Panc1 (cell line): ENCODE results near the gene CMTM4.
A peak's percentile ranks its signal among the peaks of the same experiment; 100 is the strongest.

ENCODE experiments used
- CTCF ChIP-seq: fragments of 450-650 bp; IDR thresholded peaks from 2 replicates; pipeline ENCODE4 v1.5.1; 2017; ENCODE audit warnings: mild to moderate bottlenecking
- POLR2AphosphoS5 ChIP-seq: IDR thresholded peaks from 2 replicates; pipeline ENCODE4 v1.6.1; 2012; ENCODE audit warnings: mild to moderate bottlenecking, low read depth, low read length, moderate library complexity
- REST ChIP-seq, 2 experiments: IDR thresholded peaks; 2 replicates each; pipeline ENCODE4 v1.6.1; 2011 to 2012; ENCODE audit warnings: low read depth in 2 of 2, control low read depth in 1 of 2, low read length in 1 of 2, mild to moderate bottlenecking in 1 of 2, moderate library complexity in 1 of 2; ENCODE audit not compliant: insufficient read depth in 1 of 2
- SIN3A ChIP-seq: IDR thresholded peaks from 2 replicates; pipeline ENCODE4 v1.6.1; 2012; ENCODE audit warnings: low read depth, mild to moderate bottlenecking, low read length, moderate library complexity, borderline replicate concordance; ENCODE audit not compliant: insufficient read depth

- peak; percentile 73 for TF ChIP-seq CTCF
- no peak for TF ChIP-seq POLR2AphosphoS5
- TF ChIP-seq REST (IDR thresholded peaks at IDR 0.05; ENCODE audit: insufficient read depth in 1 of 2, low read depth in 2 of 2, low read length in 1 of 2): no peak
- no peak for TF ChIP-seq SIN3A
Observed at GRCh38 chr16:66588981-66589713, 107.4 kb downstream of the CMTM4 start.
